PFSK-1 (cell line): ENCODE measurements around the gene MTRF1L.

Experiments
- FOXP2 ChIP-seq: optimal IDR thresholded peaks from 2 replicates; pipeline ENCODE3; 2011; ENCODE audit warnings: borderline replicate concordance, control low read depth, inconsistent platforms; ENCODE audit not compliant: insufficient read depth; ENCODE audit errors: extremely low read length, extremely low read depth
- POLR2AphosphoS5 ChIP-seq: IDR thresholded peaks from 2 replicates; pipeline ENCODE4 v1.6.1; 2012; ENCODE audit warnings: low read depth, mild to moderate bottlenecking, control low read depth, low read length, moderate library complexity
- REST ChIP-seq, 2 experiments: IDR thresholded peaks; 2 replicates each; pipeline versions ENCODE4 v1.6.1 to v1.8.0; 2011 to 2012; ENCODE audit warnings: low read depth in 2 of 2, low read length in 2 of 2, control low read depth in 1 of 2, inconsistent platforms in 1 of 2, mild to moderate bottlenecking in 1 of 2, moderate library complexity in 1 of 2; ENCODE audit not compliant: insufficient read depth in 1 of 2
- SIN3A ChIP-seq: IDR thresholded peaks from 2 replicates; pipeline ENCODE4 v1.6.1; 2012; ENCODE audit warnings: mild to moderate bottlenecking, low read length, moderate library complexity, borderline replicate concordance; ENCODE audit not compliant: insufficient read depth
- TAF1 ChIP-seq: IDR thresholded peaks from 2 replicates; pipeline ENCODE4 v1.6.1; 2012; ENCODE audit warnings: low read length, control low read depth, borderline replicate concordance; ENCODE audit not compliant: insufficient read depth

Gene MTRF1L

GRCh38 chr6:153045271-153045670, 42.8 kb upstream of the MTRF1L start:
- no peak for TF ChIP-seq FOXP2
- TF ChIP-seq REST (IDR thresholded peaks at IDR 0.05; ENCODE audit: insufficient read depth in 1 of 2, low read depth in 2 of 2, low read length in 2 of 2), result no peak
- no peak for TF ChIP-seq POLR2AphosphoS5

DNA sequence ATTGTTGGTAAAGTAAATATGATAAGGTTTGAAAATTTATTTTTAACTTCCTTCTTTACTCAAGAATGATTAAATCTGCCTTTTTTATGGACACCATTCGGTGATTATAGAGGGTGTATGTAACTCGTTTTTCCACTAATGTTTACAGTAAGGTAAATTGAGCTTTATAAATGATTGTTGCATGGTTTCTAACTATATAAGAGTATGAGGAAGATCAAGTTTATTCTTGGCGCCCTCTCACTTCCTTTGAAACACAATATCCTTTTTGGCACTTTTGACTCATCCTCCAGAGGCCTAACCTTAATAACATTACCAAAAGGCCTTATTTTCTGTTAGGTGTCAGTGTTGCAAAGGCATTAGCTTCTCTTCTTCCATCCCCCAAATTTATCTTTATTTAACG, 41.8 kb upstream of the MTRF1L start:
- TF ChIP-seq POLR2AphosphoS5 (no peak), REST (IDR thresholded peaks at IDR 0.05; ENCODE audit: insufficient read depth in 1 of 2, low read depth in 2 of 2, low read length in 2 of 2) (no peak), TAF1 (no peak), FOXP2 (no peak), SIN3A (no peak)

GRCh38 chr6:153043719-153044118, 41.2 kb upstream of the MTRF1L start:
- TF ChIP-seq TAF1, result no peak
- no peak for TF ChIP-seq REST (IDR thresholded peaks at IDR 0.05; ENCODE audit: insufficient read depth in 1 of 2, low read depth in 2 of 2, low read length in 2 of 2)
- TF ChIP-seq POLR2AphosphoS5, result no peak
- no peak for TF ChIP-seq SIN3A
- no peak for TF ChIP-seq FOXP2

- TF ChIP-seq REST (IDR thresholded peaks at IDR 0.05; ENCODE audit: insufficient read depth in 1 of 2, low read depth in 2 of 2, low read length in 2 of 2) (no peak), POLR2AphosphoS5 (no peak), SIN3A (no peak), TAF1 (no peak), FOXP2 (no peak)
These were observed 36.0 kb upstream of the MTRF1L start for GRCh38 chr6:153038378-153039057.

DNA sequence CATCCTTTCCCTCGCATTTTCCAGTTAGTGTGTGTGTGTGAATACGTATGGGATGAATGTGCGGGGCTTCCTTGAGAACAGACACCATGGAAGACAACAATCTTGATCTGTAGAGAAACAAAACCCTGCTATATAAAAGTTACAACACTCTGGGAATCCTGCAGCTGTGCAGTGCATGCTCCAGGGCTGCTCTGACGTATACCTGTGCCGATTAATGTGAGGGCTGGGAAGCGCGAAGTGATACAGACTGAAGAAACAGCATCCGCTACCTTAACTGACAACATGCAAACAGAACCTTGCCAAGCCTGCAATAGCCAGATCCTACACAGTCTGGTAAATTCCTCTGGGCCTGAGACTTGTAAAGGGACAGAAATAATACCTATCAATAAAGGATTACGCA, 31.6 kb upstream of the MTRF1L start:
- TF ChIP-seq TAF1 (no peak), POLR2AphosphoS5 (no peak), REST (IDR thresholded peaks at IDR 0.05; ENCODE audit: insufficient read depth in 1 of 2, low read depth in 2 of 2, low read length in 2 of 2) (no peak), SIN3A (no peak), FOXP2 (no peak)
